ENCODE measurements around the gene TMIGD3. TPM values are rescaled to one million over a fixed set of nuclear protein-coding genes. Genes with fewer than 3 reads are reported as not detected.

The TMIGD3 gene
- total RNA-seq, 1 donor from 2014 or later: 1.2 TPM

DNA sequence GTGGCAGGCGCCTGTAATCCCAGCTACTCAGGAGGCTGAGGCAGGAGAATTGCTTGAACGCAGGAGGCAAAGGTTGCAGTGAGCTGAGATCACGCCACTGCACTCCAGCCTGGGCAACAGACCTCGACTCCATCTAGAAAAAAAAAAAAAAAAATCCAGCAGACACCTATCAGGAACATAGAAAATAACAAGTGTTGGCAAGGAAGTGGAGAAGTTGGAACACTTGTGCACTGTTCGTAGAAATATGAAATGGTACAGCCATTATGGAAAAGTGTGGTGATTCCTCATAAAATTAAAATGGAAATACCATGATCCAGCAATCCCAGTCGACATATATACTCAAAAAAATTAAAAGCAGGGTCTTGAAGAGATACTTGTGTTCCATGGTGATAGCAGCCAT is 41.7 kb downstream of the TMIGD3 start:
- no peak for DNase-seq (ENCODE audit: low spot score)
- intact Hi-C loops (cut with DNase I): no loop called here
- no peak for ATAC-seq

DNA sequence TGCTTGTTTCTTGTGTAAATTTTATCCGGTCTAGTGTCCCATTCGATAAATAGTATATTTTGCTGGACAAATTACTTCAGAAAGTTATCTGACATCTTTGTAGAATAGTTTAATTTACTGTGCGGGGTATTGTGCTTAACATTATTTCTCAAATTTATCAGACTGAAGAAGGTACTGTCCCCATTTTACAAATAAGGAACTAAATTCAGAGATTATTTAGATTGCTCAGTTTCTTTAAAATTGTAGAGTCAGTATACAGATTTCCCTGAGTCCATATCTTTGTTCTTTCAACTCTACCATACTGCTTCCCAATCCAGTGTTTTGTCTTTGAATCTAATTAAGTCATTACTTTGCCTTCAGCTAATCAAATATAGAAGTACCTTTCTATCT is 47.8 kb downstream of the TMIGD3 start:
- no peak for ATAC-seq
- DNase-seq (ENCODE audit: low spot score): no peak
- intact Hi-C loops (cut with DNase I): no loop called here

DNA sequence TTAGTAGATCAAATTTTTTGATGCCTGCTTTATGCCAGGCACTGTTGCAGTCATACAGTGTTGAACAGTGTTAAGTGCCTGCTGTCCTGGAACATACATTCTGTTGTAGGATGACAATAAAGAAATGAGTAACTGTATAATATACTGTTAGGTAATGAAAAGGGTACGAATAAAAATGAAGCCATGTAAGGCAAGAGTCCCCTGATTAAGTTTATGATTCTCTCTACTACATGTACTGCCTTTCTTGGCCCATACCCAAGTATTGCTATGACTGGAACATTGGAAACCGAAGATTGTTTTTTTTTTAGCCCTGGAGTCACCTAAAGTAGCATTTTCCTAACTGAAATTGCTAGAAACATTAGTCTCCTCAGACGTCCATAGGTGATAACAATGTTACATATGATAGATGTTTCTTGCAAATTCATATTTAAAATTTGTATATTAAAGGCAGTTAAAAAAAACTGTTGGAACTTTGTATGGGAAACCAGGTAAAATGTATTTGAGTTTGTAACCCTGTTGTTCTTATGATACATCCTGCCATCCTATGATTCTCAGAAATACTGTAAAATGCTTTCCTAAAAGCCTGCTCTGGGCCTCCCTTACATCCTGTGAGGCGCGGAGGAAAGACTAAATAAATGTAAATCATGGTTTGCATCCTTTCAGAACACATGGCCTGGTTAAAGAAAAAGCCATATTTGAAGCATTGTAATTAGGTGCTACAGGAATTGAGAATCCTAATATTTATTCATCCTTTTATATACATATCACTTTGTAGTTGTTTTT is 48.4 kb downstream of the TMIGD3 start:
- intact Hi-C loops (cut with DNase I): no loop called here
- DNase-seq (ENCODE audit: low spot score) (no peak), ATAC-seq (no peak)

DNA sequence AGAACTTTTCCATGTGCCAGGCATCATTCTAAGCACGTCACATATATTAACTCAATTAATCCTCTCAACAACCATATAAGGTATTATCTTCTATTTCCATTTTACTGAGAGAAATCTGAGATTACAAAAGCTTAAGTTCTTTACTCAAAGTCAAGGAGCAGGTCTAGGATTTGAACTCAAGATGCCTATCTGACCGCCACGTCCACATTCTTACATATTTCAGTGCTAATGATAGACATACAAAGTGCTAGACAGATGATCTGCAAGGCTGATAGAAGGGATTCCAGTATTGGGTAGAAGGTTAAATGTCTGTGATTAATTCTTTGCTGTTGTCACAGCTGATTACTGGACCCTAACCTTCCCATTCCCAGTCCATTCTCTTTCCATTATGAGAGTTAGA is 49.7 kb downstream of the TMIGD3 start:
- no peak for DNase-seq (ENCODE audit: low spot score)

DNA sequence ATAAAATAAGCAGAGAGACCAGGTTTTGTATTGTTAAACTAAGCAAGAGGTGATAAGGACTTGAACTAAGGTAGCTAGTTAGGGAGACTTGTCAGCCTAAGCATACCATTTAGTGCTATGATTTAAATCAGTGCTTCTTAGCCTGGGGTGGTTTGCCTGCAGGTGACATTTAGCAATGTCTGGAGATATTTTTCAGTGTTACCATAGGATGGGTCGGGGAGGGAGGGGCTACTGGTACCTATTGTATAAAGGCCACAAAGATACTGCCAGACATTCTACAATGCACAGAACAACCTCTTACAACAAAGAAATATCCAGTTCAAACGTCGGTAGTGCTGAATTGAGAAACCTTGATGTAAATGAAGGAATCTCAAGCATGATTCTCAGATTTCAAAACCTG is 50.9 kb downstream of the TMIGD3 start:
- no peak for ATAC-seq
- DNase-seq (ENCODE audit: low spot score): no peak
- intact Hi-C loops (cut with DNase I): no loop called here

More for the DNA sequence above, 49.7 kb downstream of the TMIGD3 start:
- intact Hi-C loops (cut with DNase I): no loop called here
- ATAC-seq: no peak

DNA sequence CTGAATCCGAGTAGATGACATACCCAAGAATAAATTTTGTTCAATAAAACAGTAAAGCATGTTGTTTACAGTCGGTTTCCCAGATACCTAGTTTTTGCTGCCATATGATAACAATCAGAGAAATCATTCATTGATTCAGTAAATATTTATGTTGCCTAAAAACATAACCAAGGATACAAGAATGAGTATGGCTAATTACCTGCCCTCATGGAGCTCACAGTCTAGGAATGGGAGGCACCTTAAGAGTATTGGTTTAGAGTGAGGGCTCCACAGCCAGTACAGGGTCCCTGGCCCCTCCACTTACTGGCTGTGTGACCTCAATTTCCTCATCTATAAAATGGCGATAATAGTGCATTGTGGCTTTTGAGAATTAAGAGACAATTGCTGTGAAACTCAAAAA is 53.2 kb downstream of the TMIGD3 start:
- DNase-seq (ENCODE audit: low spot score): no peak
- intact Hi-C loops (cut with DNase I): no loop called here
- no peak for ATAC-seq

DNA sequence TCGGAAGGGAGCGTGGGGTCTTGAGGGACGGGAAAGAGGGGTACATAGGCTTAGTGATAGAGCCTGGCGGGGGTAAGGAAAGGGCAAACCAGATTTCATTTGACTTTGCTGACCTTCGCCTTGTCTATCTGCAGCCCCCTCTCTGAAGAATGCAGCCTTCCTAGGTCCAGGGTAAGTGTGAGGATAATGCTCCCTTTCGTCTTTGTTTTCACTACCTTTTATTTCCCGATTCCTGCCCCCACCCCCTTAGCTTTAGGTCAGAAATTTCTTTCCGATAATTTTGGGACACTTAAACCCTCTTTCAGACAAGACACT is 53.8 kb downstream of the TMIGD3 start:
- intact Hi-C loops (cut with DNase I): no loop called here
- no peak for DNase-seq (ENCODE audit: low spot score)
- ATAC-seq: no peak

DNA sequence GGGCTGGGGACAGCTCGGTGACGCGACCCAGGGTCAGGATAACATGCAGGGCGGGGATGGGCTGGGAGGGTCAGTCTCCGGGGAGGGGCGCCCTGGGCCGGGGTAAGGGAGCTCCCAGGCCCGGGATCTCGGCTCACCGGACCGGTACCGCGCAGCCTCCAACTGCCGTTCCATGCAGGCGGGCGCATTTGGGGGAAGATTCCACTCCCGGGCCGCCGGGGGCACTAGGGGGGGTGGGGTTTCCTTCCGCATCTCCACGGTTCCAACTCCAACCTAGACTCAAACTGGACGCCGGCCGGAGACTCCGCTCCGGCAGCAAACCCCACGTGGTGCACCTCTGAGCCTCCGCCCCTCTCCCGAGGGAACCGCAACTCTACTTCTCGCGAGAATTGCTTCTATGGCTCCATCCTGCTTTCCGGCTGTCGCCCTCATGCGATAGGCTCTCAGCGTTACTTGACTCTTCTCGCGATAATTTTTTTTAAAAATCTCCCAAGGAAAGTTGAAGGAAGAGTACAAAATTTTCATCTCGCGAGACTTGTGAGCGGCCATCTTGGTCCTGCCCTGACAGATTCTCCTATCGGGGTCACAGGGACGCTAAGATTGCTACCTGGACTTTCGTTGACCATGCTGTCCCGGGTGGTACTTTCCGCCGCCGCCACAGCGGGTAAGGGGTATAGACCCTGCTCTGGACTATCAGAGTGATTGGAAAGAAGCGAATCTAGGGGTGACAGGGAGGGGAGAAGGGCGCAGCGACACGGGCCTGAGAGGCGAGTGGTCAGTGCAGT is 54.3 kb downstream of the TMIGD3 start, which contains the start of the genes ATP5PB and WDR77:
Gene ATP5PB, plus strand, starts transcription at position 547 of the 785 bp plus-strand sequence. Its CDS starts 78 bp downstream, at position 625.
Gene WDR77, minus strand, starts transcription at position 339 of the 785 bp plus-strand sequence. Its CDS starts 87 bp downstream, at position 252.
- intact Hi-C loops (cut with DNase I): no loop called here
- DNase-seq (ENCODE audit: low spot score) (peak; percentile 95), ATAC-seq (peak; percentile 99)

DNA sequence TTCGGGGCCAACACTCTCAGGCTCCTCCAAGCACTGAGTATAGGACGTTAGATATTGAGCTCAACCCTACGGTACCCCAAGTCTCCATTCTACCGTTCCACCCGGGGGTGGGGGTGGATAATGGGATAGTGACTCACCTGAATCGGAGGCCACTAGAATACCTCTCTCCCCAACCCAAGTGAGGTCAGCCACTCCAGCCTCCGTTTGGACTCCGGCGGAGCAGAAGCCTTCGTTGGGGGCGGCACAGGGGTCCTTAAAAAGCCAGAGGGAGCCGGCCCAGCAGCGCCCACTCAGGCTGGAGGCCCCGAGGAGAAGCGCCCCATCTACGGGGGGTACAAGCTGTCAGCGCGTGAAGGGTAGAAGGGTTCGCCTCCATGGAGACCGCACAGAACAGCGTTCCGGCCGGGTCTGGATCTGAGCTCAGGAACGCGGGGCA is 54.9 kb downstream of the TMIGD3 start:
- intact Hi-C loops (cut with DNase I): no loop called here
- ATAC-seq: peak; percentile 15
- DNase-seq (ENCODE audit: low spot score): no peak

DNA sequence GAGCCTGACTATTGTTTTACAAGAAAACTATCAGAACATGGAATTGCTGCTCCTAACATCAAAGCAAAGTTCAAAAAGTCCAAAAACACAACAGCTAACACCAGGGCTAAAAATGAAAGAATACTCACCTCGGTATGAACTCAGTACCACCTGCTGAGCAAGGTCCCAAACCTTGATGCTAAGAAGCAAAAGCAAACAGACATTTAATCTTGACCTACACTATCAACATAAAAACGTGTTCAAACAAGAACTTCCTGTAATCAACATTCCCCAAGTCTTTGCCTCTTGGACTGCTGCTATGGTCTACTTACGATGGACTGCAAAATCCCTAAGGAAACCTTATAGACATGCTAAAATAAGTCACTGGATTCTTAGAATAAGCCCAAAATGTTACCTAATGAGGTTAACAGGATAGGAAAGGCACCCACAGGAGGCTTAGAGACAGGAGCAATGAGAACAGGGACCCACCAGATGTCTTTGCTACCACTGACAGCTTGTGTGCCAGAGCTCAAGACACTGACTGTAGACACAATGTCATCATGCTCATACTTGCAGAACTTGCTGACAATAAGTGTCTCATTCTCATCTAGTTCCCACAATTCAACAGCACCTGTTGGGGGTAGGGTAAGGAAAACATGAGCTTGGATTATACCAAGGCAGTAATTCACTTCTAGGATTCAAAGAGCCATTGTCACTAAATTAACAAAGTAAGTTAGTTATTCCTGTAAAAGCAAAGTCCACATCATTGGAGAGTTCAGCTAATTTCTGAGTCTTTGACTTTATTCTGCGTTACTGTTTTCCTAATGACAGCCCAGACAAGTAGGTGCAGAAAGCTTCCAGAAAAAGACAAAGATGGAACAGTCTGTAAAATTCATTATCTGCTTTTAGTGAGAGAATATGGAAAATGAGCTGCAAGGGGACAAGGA is 56.2 kb downstream of the TMIGD3 start:
- ATAC-seq (no peak), DNase-seq (ENCODE audit: low spot score) (no peak)
- intact Hi-C loops (cut with DNase I): no loop called here

DNA sequence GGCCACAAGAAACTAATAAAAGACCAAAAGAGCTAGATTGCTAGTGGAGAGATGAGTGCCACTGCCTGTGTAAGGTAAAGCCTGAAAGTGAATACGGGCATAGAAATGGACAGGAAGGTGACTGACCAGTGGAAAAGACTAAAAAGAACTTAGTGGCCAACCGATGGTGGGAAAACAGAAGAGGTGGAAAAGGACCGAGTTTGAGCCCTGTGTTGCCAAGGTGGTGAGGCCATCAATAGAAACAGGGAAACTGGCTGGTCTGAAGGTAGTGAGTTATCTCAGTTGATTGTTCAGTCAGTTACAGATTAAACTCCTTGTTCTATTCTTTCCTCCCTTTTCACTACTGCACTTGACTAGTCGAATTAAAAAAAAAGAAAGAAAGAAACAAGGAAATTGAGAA is 56.9 kb downstream of the TMIGD3 start:
- intact Hi-C loops (cut with DNase I): no loop called here
- no peak for DNase-seq (ENCODE audit: low spot score)
- no peak for ATAC-seq

DNA sequence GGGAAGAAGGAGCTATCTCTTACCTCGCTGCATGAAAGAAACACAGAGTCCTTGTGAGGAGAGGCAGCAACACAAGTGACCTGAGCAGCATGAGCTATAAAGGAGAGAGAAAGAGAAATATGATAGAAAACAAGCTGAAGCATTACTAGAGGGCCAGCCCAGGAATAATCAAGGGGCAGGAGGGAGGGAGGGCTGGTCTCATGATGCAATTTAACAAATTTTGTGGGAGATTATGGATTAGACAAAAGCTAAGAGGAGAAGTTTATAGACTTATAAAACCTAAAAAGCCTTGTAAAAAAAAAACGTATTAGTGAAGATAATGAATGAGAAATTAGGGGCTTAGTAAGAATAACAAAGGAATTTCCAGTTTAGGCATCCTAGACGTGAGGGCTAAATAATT is 59.4 kb downstream of the TMIGD3 start:
- intact Hi-C loops (cut with DNase I): no loop called here
- ATAC-seq (no peak), DNase-seq (ENCODE audit: low spot score) (no peak)

DNA sequence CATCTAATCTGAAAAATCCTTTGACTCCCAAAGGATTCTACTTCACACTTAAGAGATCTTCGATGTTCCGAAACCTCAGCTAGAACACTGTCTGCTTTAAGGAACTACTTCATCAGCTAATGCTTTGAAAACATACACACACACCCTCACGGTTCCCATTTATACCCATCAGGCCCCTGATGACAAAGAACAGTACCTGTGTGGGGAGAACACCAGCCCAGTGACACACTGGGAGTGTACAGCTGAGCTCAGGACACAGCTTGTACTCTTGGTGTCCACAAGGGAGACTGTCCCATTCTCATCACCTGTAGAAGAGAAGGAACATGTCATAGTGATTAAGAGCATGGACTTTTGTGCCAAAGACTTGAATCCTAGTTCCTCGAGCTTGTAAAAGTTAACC is 61.0 kb downstream of the TMIGD3 start:
- intact Hi-C loops (cut with DNase I): no loop called here
- DNase-seq (ENCODE audit: low spot score) (no peak), ATAC-seq (no peak)

DNA sequence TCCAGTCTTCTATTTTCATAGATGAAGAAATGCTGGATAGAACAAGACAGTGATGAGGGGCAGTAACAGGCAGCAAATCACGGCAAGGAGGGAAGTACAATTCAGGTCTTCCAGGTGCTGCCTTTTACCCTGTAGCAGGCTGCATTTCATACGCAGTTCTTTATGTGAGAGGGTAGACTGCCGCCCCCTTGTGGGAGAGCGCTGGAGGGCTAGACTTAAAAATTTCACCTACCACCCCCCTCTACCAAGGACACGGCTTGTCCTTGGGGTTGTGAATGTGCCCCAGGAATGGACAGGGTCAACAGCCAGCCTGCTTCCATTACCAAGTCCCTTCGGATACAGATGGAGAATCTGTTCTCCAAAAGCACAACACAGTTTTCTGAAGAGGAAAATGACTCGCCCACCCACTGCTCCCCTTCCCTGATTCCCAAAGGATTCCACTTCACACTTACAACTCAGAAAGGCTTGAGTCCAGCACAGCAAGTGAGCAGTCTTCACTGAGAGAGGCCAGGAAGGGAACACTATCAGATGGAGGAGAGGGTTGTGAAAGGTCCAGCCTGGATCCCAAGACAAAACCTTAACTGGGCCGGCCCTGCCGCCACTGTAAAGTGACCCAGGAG is 61.8 kb downstream of the TMIGD3 start:
- intact Hi-C loops (cut with DNase I): no loop called here
- no peak for ATAC-seq
- DNase-seq (ENCODE audit: low spot score): no peak

DNA sequence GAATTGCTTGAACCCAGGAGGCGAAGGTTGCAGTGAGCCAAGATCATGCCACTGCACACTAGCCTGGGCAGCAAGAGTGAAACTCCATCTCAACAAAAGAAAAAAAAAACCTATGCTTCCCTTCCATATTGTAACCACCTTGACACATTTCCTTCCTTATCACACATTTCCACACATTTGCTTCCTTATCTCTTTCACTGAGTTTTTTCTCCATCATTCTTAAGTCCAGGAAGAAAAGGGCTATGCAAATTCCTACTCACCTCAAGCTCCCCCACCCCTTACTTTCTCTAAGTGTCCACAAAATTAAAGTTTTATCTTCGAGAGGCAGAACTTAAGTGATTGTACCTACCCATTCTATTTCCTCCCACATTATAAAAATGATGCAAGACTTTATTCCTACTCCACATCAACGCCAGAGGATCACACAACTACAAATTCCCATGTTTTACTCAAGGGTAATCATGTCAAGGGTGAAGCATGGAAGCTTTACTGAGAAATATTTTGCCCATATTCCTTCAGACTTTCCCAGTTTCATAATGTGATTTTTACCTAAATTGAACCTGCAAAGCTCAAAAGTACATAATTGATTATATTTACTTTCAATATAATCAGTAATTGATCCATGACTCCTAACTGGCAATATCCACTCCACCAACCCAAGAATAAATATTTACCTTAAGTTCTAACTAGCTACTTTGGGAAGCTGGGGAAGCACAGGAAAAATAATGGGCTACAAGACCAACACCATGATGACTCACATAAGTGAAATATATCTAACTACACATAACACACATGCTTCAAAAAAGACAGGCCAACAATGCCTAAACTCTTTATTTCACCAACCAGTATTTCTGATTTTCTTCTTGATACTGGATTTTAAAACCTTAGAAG is 63.7 kb downstream of the TMIGD3 start:
- ATAC-seq: no peak
- DNase-seq (ENCODE audit: low spot score): no peak
- intact Hi-C loops (cut with DNase I): no loop called here

DNA sequence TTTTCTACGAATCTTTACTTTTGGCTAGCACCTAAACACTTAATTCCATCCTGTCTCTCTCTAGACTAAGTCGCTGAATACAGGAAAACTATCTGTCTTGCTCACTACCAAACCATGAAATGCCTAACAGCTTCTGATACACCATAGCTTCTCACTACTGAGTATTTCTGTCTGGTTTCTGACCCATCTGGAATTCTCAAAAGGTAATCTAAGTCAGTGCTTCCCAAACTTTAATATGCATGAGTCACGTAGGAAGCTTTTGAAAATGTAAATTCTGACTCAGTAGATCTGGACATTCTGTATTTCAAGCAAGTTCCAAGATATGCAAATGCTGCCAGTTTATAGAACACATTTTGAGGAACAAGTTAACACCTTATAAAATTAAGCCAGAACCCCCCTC is 66.7 kb downstream of the TMIGD3 start:
- ATAC-seq: no peak
- intact Hi-C loops (cut with DNase I): no loop called here
- no peak for DNase-seq (ENCODE audit: low spot score)
